HL-60 (cell line): ENCODE measurements around the gene ARL4D.

Experiments
- CTCF ChIP-seq: IDR thresholded peaks from one replicate; pipeline ENCODE4 v1.5.1; 2011; ENCODE audit warnings: low read length, control low read depth, inconsistent platforms; ENCODE audit not compliant: insufficient read depth
- GABPA ChIP-seq: IDR thresholded peaks from 2 replicates; pipeline ENCODE4 v1.6.1; 2012; ENCODE audit warnings: low read depth
- POLR2AphosphoS5 ChIP-seq: IDR thresholded peaks from 2 replicates; pipeline ENCODE4 v1.6.1; 2012; ENCODE audit warnings: low read depth
- SPI1 ChIP-seq: IDR thresholded peaks from 2 replicates; pipeline ENCODE4 v1.6.1; 2012; ENCODE audit warnings: low read depth, mild to moderate bottlenecking, borderline replicate concordance

DNA sequence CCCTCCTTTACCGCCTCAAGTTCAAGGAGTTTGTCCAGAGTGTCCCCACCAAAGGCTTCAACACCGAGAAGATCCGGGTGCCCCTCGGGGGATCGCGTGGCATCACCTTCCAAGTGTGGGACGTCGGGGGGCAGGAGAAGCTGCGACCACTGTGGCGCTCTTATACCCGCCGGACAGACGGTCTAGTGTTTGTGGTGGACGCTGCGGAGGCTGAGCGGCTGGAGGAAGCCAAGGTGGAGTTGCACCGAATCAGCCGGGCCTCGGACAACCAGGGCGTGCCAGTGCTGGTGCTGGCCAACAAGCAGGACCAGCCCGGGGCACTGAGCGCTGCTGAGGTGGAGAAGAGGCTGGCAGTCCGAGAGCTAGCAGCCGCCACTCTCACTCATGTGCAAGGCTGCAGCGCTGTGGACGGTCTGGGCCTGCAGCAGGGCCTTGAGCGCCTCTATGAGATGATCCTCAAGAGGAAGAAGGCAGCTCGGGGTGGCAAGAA lies 1.1 kb downstream of the ARL4D start:
- TF ChIP-seq POLR2AphosphoS5: no peak
- TF ChIP-seq CTCF: no peak
- TF ChIP-seq SPI1: no peak
- no peak for TF ChIP-seq GABPA
